Activated B cell treated with CpG ODN at 0.5 μM for 24 hours (primary cell): ENCODE measurements around the gene SLC18B1. TPM values are rescaled to one million over a fixed set of nuclear protein-coding genes. Genes with fewer than 3 reads are reported as not detected.

ENCODE experiments used
- ATAC-seq: fragments of 200-7000 bp; cut with Tn5 transposase; one replicate; pipeline ENCODE4 v1.10.0; 2021; ENCODE audit warnings: low read depth, mild to moderate bottlenecking, moderate library complexity
- CTCF ChIA-PET: fragments of 350-600 bp; sonication (Branson Sonifier 250); formaldehyde crosslinking; loops from one replicate; lab custom pipeline; 2021; ENCODE audit warnings: antibody characterized with exemption; lab: Charles Lee
- POLR2A ChIA-PET: fragments of 350-600 bp; sonication (Branson Sonifier 250); formaldehyde crosslinking; loops from one replicate; lab custom pipeline; 2021; ENCODE audit warnings: antibody characterized with exemption; lab: Charles Lee
- DNase-seq: peaks from one replicate; pipeline ENCODE4 v3.0.0; 2022
- H3K27ac Mint-ChIP-seq: one replicate; pipeline ENCODE4 v1.8.0; 2020; ENCODE audit warnings: mixed read lengths
- H3K27me3 Mint-ChIP-seq: one replicate; pipeline ENCODE4 v1.8.0; 2021; ENCODE audit warnings: mixed read lengths
- H3K36me3 Mint-ChIP-seq: one replicate; pipeline ENCODE4 v1.8.0; 2021; ENCODE audit warnings: low read depth, mixed read lengths
- H3K4me1 Mint-ChIP-seq: one replicate; pipeline ENCODE4 v1.8.0; 2021; ENCODE audit warnings: mixed read lengths
- H3K4me3 Mint-ChIP-seq: one replicate; pipeline ENCODE4 v1.8.0; 2020; ENCODE audit warnings: mild to moderate bottlenecking, mixed read lengths
- H3K9me3 Mint-ChIP-seq: one replicate; pipeline ENCODE4 v1.8.0; 2020; ENCODE audit warnings: mixed read lengths
- CTCF ChIP-seq: fragments of 200-600 bp; IDR thresholded peaks from one replicate; pipeline ENCODE4 v1.8.0; 2022; ENCODE audit warnings: antibody characterized with exemption, mild to moderate bottlenecking
- intact Hi-C: fragments of 100-400 bp; cut with micrococcal nuclease; formaldehyde crosslinking; loops from one replicate; pipeline ENCODE4 v1.15.1; 2024
- total RNA-seq: library from RNA; stranded (reverse); gene quantifications from 2 replicates; pipeline ENCODE4 v1.2.3, GENCODE V29; 2022

The SLC18B1 gene
- total RNA-seq, 1 donor from 2014 or later: 8.1 TPM

GRCh38 chr6:132741281-132741680, 57.2 kb downstream of the SLC18B1 start:
- no peak for ATAC-seq
- peaks cover 52% of the 10 kb centered on the region for H3K36me3 Mint-ChIP-seq
- POLR2A ChIA-PET: no interaction called here
- intact Hi-C loops: no loop called here
- DNase-seq: no peak
- CTCF ChIA-PET: no interaction called here
- peaks cover 2% of the 10 kb centered on the region for H3K9me3 Mint-ChIP-seq
- H3K27me3 Mint-ChIP-seq: no peaks in the 10 kb centered on the region
- TF ChIP-seq CTCF: no peak
- no peak overlapping the region for H3K27ac Mint-ChIP-seq
- peaks cover 10% of the 10 kb centered on the region for H3K4me1 Mint-ChIP-seq
- no peak overlapping the region for H3K4me3 Mint-ChIP-seq

GRCh38 chr6:132736239-132736638, 62.2 kb downstream of the SLC18B1 start:
- H3K36me3 Mint-ChIP-seq: peaks cover 12% of the 10 kb centered on the region
- ATAC-seq: peak; percentile 37
- DNase-seq: no peak
- CTCF ChIA-PET: interaction anchor here (0.8 kb wide), 1 partner anchor 66 kb away, joined by 3 read pairs; no protein-coding TSS in a partner anchor
- peaks cover 19% of the 10 kb centered on the region for H3K4me1 Mint-ChIP-seq
- H3K9me3 Mint-ChIP-seq: peaks cover 2% of the 10 kb centered on the region
- peak overlapping the region; percentile 8 for H3K27ac Mint-ChIP-seq
- peak overlapping the region; percentile 12 for H3K4me3 Mint-ChIP-seq
- intact Hi-C loops: no loop called here
- POLR2A ChIA-PET: interaction anchor here (0.6 to 1.2 kb wide), 2 partner anchors 19 to 78 kb away, joined by 3 to 4 read pairs; partner anchors contain the start of gene RPS12
- no peaks in the 10 kb centered on the region for H3K27me3 Mint-ChIP-seq
- no peak for TF ChIP-seq CTCF

GRCh38 chr6:132734694-132735236, 63.7 kb downstream of the SLC18B1 start:
- no peaks in the 10 kb centered on the region for H3K9me3 Mint-ChIP-seq
- H3K4me3 Mint-ChIP-seq: no peak overlapping the region
- peaks cover 19% of the 10 kb centered on the region for H3K4me1 Mint-ChIP-seq
- ChIA-PET POLR2A (no interaction called here), CTCF (no interaction called here)
- DNase-seq (no peak), ATAC-seq (no peak)
- intact Hi-C loops: no loop called here
- H3K36me3 Mint-ChIP-seq: no peaks in the 10 kb centered on the region
- no peak for TF ChIP-seq CTCF
- H3K27ac Mint-ChIP-seq: no peak overlapping the region
- H3K27me3 Mint-ChIP-seq: no peaks in the 10 kb centered on the region

GRCh38 chr6:132733814-132734213, 64.6 kb downstream of the SLC18B1 start:
- Mint-ChIP-seq H3K4me3 (no peak overlapping the region), H3K27me3 (no peaks in the 10 kb centered on the region), H3K4me1 (peaks cover 19% of the 10 kb centered on the region), H3K36me3 (no peaks in the 10 kb centered on the region), H3K9me3 (no peaks in the 10 kb centered on the region), H3K27ac (no peak overlapping the region)
- ATAC-seq (no peak), DNase-seq (no peak)
- intact Hi-C loops: no loop called here
- no peak for TF ChIP-seq CTCF
- POLR2A ChIA-PET: no interaction called here
- CTCF ChIA-PET: no interaction called here

- ChIA-PET POLR2A (no interaction called here), CTCF (no interaction called here)
- intact Hi-C loops: no loop called here
- H3K27me3 Mint-ChIP-seq: no peaks in the 10 kb centered on the region
- no peak for TF ChIP-seq CTCF
- no peaks in the 10 kb centered on the region for H3K9me3 Mint-ChIP-seq
- no peak overlapping the region for H3K4me3 Mint-ChIP-seq
- H3K36me3 Mint-ChIP-seq: no peaks in the 10 kb centered on the region
- H3K4me1 Mint-ChIP-seq: peaks cover 19% of the 10 kb centered on the region
- DNase-seq (no peak), ATAC-seq (no peak)
- H3K27ac Mint-ChIP-seq: no peak overlapping the region
Measured at GRCh38 chr6:132733283-132733682, 65.2 kb downstream of the SLC18B1 start.
